Endothelial cell of hepatic sinusoid (primary cell): ENCODE data around the gene SOBP.

ENCODE experiments used
- in situ Hi-C: cut with HindIII; loops from 2 replicates; pipeline ENCODE4 v1.10.0; 2017; ENCODE audit warnings: low sequenced_read_pairs

Gene SOBP

DNA sequence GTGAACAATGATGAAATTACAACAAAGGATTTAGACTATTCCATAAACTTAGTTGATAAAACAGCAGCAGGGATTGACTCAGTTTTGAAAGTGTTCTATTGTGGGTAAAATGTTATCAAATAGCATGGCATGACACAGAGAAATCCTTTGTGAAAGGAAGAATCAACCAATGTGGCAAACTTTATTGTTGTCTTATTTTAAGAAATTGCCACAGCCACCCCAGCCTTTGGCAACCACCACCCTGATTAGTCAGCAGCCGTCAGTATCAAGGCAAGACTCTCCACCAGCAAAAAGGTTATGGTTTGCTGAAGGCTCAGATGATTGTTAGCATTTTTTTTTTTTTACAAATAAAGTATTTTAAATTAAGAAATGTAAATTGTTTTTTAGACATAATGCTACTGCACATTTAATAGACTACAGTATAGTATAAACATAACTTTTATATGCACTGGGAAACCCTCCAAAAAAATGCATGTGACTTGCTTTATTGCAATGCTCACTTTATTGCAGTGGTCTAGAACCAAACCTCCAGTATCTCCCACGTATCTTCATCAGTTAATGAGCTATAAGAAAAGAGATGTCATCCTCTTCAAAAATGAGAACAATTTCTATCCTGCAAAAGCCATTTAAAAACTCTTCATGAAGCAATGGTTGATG, 162.7 kb downstream of the SOBP start:
- in situ Hi-C loops: no loop called here

DNA sequence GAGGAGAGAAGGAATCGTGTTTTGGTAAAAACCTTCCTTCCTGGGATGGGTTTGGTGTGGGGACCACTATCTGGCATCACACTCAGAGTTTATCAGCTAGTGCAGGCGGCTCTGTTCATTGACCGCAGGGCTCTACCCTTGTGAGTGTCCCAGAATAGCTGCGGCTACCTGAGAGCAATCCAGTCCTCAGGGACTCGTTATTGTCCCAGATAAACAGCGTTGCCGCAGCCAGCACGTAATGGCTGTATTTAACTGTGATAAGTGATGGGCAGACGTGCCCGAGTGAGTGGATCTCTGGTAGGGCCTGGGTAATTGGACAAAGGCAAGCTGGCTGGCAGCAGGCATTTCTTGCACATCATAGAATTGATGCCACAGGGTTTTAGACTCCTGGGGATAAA, 163.3 kb downstream of the SOBP start:
- in situ Hi-C loops: no loop called here

DNA sequence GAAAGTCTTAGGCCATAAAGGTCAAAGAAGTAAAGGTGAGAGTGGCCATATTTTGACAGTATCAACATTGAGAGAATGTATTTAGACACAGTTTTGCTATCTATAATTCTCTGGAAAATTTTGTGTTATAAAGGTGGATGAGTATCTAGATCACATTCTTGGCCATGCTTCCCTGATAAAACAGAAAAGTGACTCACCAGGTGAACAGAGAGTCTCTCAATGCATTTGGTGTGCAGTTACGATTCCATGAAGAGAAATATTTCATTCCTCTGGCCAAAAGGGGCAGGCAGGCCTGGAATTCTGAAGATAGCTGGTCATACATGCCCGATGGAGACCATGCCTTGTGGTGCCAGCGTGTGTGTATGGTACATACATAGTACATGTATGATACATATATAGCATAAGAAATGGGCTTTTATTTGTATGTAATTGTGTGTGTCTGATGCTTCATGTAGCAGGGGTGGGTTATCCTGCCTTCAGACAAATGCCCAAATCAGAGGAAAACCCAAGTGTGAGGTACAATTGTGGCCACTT, 164.0 kb downstream of the SOBP start:
- in situ Hi-C loops: no loop called here

GRCh38 chr6:107654764-107655163, 164.8 kb downstream of the SOBP start:
- in situ Hi-C loops: no loop called here

DNA sequence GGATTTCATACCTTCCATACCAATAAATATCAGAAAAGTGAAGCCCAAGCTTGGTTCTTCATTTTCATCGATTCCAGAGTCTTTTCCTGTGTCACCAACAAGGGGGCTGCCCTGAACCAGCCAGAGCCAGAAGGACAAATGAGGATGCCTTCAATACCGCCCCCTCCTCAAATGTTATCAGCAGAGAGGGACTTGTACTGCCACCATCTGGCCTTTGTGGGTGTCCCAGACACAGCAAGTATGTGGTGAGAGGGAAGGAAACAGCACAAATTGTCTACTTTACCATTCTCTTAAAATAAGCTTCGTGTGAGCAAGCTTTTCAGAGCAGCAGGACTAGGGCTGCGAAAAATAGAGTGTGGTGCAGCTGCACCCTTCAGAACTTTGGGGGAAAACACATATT, 165.3 kb downstream of the SOBP start:
- in situ Hi-C loops: no loop called here

GRCh38 chr6:107655864-107656263, 165.9 kb downstream of the SOBP start:
- in situ Hi-C loops: no loop called here

GRCh38 chr6:107656401-107656800, 166.5 kb downstream of the SOBP start:
- in situ Hi-C loops: no loop called here

GRCh38 chr6:107656883-107657282, 167.0 kb downstream of the SOBP start:
- in situ Hi-C loops: no loop called here

GRCh38 chr6:107657373-107657754, 167.4 kb downstream of the SOBP start:
- in situ Hi-C loops: no loop called here

GRCh38 chr6:107657755-107658461, 168.0 kb downstream of the SOBP start:
- in situ Hi-C loops: no loop called here

DNA sequence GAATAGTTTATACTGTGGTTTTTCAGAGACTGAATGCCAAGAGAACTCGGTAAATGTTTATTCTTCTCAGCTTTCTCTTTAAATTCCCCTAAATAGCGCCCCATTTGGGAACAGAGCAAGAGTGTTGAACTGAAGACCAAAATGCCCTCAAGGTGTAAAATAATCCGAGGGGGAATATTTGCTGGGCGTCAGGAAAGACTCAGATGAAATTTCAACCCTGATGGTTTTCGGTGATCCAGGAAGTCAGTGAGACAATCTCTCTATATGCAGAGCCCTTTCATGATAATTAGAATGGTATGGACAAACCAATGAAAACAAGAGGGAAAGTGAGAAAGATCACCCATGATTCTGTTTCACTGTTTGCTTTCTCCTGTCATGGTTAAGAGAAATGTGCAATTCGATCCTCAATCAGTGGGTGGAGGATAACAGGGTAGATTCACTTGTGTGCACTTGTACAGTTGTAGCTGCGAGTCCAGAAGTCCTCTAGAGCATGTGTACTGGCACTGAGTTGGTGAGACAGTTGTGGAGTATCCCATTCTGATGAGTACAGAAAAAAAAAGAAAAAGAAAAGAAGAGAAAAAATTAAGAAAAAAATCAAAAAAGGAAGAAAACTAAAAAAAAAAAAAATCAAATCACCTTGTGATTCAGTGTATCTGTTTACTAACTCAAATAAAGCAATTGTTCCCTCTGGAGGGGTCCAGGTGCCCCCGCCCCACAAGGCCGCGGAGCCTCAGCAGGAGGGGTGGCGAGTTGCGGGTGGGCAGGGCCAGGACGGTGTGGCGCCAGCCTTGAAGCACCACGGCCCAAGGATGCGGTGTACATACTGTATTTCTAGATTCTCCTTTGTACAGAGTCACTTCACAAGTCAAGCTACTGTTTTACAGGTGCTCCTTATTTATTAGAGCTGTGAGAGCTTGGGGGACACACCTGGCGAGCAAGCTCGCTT, 169.3 kb downstream of the SOBP start:
- in situ Hi-C loops: no loop called here

GRCh38 chr6:107660839-107661238, 170.9 kb downstream of the SOBP start:
- in situ Hi-C loops: no loop called here

DNA sequence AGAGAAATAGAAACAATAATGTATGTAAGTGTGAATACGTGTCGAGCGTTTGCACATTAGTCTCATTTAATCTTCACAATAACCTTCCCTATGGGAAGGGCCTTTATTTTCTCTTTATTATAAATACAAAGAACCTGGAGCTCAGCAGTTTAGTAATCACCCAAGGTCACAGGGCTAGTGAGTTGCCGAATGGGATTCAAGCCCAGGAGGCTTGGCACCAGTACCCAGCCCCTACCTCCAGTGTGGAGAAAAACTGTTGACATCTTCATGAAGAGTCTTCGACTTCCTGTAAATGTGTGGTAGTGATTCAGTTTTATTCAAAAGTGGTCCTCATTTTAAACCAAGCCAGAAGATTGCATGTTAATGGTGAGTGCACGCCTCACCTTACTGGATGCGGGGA, 171.4 kb downstream of the SOBP start:
- in situ Hi-C loops: no loop called here

GRCh38 chr6:107662333-107662732, 172.4 kb downstream of the SOBP start:
- in situ Hi-C loops: no loop called here

GRCh38 chr6:107663308-107663707, 173.4 kb downstream of the SOBP start:
- in situ Hi-C loops: no loop called here

DNA sequence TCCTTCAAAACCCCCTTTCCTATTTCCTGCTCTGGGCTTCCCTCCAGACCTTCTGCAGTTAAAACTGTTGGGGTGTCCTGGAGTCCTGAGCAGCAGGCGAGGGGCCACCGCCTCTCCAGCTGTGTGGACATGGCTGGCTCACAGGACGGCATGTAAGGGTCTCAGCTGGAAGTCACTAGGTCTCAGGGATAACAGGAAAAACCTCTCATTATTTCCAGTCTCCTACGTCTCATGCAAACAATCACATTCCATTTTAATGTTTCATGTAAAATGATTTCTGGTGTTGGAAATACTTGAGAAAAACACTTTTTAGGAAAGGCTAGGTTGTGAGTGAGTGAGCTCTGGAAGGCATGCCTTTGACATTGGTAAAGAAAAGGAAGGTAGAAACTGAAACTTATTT, 175.5 kb downstream of the SOBP start:
- in situ Hi-C loops: no loop called here

DNA sequence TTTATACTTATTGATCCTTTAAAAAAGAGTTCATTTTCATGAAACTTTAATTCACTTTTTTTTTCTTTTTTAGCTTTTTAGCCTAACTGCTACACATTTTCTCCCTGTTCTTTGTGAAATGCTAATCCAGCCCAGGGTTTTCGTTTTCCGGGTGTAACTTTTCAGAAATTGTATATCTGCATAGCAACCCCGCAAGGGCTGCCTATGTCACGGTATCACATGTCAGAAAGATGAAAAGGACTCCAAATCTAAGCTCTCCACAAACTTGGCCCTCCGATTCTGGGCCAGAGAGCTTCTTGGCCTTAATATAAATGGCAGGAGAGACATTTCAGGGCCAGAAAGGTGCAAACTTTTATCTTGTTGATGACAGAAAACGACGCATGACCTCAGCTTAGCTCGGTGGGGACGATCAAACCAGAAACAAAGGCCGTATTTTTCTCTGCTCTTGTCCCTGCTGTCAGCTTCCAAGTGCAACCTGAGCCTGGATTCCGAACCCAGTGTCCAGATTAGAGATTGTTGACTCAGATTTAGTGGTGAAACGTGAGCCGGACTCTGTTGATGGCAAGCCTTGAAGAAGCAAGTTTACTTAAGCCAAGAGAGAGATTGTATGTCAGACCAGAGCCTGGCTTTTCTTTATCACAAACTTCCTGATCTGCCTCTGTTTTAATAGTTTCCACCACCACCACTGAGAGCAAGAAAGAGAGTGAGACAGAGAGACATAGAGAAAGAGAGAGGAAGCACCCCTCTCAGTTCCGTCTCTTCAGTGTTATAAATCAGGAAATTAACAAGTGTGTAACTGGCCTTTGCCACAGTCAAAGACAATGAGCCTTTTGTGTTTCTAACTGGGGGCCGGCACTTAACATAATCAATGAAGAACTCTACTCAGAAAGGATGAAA, 176.4 kb downstream of the SOBP start:
- in situ Hi-C loops: no loop called here

- in situ Hi-C loops: no loop called here
Observed at GRCh38 chr6:107666981-107667601, 177.2 kb downstream of the SOBP start.

DNA sequence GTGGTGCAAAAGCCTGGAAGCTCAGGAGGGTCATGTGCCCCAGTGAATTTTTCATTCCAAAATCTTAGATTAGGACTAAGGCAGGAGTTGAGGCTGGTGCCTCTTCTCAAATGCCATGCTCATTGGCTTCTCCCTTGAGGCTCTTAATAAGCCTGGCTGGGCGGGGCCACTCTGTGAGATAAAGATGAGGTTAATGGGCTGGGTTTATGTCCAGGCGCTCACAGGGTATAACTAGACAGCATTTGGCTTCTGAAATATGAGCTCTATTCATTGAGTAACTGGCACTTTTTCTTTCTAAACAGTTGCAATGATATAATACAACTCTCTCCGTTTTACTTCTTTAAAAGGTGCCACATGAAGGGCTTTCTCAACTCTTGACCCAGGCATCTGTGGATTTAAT, 177.9 kb downstream of the SOBP start:
- in situ Hi-C loops: no loop called here
